ENCODE results near the gene SSH2.

SSH2 gene

GRCh38 chr17:29698837-29699236, 231.2 kb downstream of the SSH2 start:
- Histone ChIP-seq H3K27ac (no peak overlapping the region), H3K79me2 (no peaks in the 10 kb centered on the region)

GRCh38 chr17:29698019-29698777, 231.8 kb downstream of the SSH2 start:
- Histone ChIP-seq H3K27ac (no peak overlapping the region), H3K79me2 (no peaks in the 10 kb centered on the region), H3K4me2 (ENCODE audit: low read length) (no peak overlapping the region), H2AFZ (no peak overlapping the region), H3K9ac (no peak overlapping the region), H3K36me3 (ENCODE audit: control insufficient read depth, insufficient read depth, low read length) (no peaks in the 10 kb centered on the region), H3K4me3 (ENCODE audit: low read depth, low read length) (no peak overlapping the region), H3K27me3 (ENCODE audit: control insufficient read depth, insufficient read depth, low read length) (no peaks in the 10 kb centered on the region), H3K9me3 (ENCODE audit: control insufficient read depth, low read length) (no peaks in the 10 kb centered on the region), H3K4me1 (peaks cover 4% of the 10 kb centered on the region)
- no peak for TF ChIP-seq CTCF (IDR thresholded peaks at IDR 0.05)

More at GRCh38 chr17:29698837-29699236, 231.2 kb downstream of the SSH2 start:
- no peaks in the 10 kb centered on the region for H3K9me3 ChIP-seq (ENCODE audit: control insufficient read depth, low read length)
- H3K4me1 ChIP-seq, result peaks cover 4% of the 10 kb centered on the region
- H3K4me2 ChIP-seq (ENCODE audit: low read length), result no peak overlapping the region
- no peak overlapping the region for H2AFZ ChIP-seq
- no peak overlapping the region for H3K9ac ChIP-seq
- H3K4me3 ChIP-seq (ENCODE audit: low read depth, low read length), result no peak overlapping the region
- H3K36me3 ChIP-seq (ENCODE audit: control insufficient read depth, insufficient read depth, low read length), result no peaks in the 10 kb centered on the region
- no peak for TF ChIP-seq CTCF (IDR thresholded peaks at IDR 0.05)
- H3K27me3 ChIP-seq (ENCODE audit: control insufficient read depth, insufficient read depth, low read length), result no peaks in the 10 kb centered on the region

- no peak for TF ChIP-seq CTCF (IDR thresholded peaks at IDR 0.05)
Observed at GRCh38 chr17:29697371-29697770, 232.7 kb downstream of the SSH2 start.

GRCh38 chr17:29694918-29695563, 235.0 kb downstream of the SSH2 start:
- Histone ChIP-seq H3K79me2 (no peaks in the 10 kb centered on the region), H3K4me2 (ENCODE audit: low read length) (no peak overlapping the region), H3K4me3 (ENCODE audit: low read depth, low read length) (no peak overlapping the region), H3K9me3 (ENCODE audit: control insufficient read depth, low read length) (no peaks in the 10 kb centered on the region), H3K9ac (no peak overlapping the region), H3K27ac (no peak overlapping the region), H3K4me1 (peaks cover 4% of the 10 kb centered on the region), H3K36me3 (ENCODE audit: control insufficient read depth, insufficient read depth, low read length) (no peaks in the 10 kb centered on the region), H3K27me3 (ENCODE audit: control insufficient read depth, insufficient read depth, low read length) (no peaks in the 10 kb centered on the region), H2AFZ (no peak overlapping the region)
- TF ChIP-seq CTCF (IDR thresholded peaks at IDR 0.05), result no peak

More at GRCh38 chr17:29697371-29697770, 232.7 kb downstream of the SSH2 start:
- H3K4me1 ChIP-seq, result peaks cover 4% of the 10 kb centered on the region
- H2AFZ ChIP-seq, result no peak overlapping the region
- no peaks in the 10 kb centered on the region for H3K27me3 ChIP-seq (ENCODE audit: control insufficient read depth, insufficient read depth, low read length)
- H3K79me2 ChIP-seq, result no peaks in the 10 kb centered on the region
- no peak overlapping the region for H3K4me2 ChIP-seq (ENCODE audit: low read length)
- no peaks in the 10 kb centered on the region for H3K36me3 ChIP-seq (ENCODE audit: control insufficient read depth, insufficient read depth, low read length)
- H3K27ac ChIP-seq, result no peak overlapping the region
- H3K4me3 ChIP-seq (ENCODE audit: low read depth, low read length), result no peak overlapping the region
- no peaks in the 10 kb centered on the region for H3K9me3 ChIP-seq (ENCODE audit: control insufficient read depth, low read length)
- H3K9ac ChIP-seq, result no peak overlapping the region

All from parathyroid adenoma (tissue), 2 donors.